ENCODE measurements around the gene SPATA7. TPM values are rescaled to one million over a fixed set of nuclear protein-coding genes. Genes with fewer than 3 reads are reported as not detected.

SPATA7 gene
- total and polyA plus RNA-seq, 8 donors, result 0.58 to 30.3 (median 20.3) TPM

DNA sequence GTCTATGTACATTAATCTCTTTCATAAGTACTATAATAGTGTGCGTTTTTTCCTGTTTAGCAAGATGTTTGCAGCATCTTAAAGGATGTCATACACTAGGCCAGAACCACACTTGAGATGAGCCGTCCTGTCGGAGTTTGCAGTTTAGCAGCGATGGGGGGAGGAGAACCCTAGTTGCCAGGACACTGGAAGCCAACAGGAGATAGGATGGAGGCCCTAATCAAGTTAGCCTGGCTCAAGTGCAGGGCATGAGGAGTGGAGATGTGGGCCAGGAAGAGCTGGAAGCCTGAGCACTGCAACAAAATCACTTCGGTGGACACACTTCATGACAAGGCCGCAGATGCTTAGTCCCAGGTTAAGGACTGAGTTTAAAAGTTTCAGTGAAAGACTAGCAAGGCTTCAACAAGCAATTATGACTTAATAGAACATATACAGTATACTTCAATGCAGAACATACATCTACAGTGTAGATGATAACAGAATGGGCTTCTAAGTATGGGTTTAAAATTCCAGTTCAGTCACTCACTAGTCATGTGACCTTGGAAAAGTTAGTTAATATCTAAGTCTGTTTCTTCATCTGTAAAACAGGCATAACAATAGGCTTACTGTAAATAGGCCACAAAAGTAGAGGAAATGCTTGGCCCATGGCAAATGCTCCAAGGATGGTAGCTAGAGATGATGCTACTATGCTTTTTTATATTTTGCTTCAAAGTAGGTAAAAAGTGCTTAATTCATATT lies 92.2 kb downstream of the SPATA7 start:
- no peaks in the 10 kb centered on the region for H3K9me3 ChIP-seq
- 92 to 97% (median 94%) methylated on average over 6 of the region's 6 CpGs for WGBS, 5 donors
- no peak overlapping the region for H3K27ac ChIP-seq
- TF ChIP-seq, protein P1, sequence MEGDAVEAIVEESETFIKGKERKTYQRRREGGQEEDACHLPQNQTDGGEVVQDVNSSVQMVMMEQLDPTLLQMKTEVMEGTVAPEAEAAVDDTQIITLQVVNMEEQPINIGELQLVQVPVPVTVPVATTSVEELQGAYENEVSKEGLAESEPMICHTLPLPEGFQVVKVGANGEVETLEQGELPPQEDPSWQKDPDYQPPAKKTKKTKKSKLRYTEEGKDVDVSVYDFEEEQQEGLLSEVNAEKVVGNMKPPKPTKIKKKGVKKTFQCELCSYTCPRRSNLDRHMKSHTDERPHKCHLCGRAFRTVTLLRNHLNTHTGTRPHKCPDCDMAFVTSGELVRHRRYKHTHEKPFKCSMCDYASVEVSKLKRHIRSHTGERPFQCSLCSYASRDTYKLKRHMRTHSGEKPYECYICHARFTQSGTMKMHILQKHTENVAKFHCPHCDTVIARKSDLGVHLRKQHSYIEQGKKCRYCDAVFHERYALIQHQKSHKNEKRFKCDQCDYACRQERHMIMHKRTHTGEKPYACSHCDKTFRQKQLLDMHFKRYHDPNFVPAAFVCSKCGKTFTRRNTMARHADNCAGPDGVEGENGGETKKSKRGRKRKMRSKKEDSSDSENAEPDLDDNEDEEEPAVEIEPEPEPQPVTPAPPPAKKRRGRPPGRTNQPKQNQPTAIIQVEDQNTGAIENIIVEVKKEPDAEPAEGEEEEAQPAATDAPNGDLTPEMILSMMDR (IDR thresholded peaks at IDR 0.05), result no peak
- TF ChIP-seq POLR2A (IDR thresholded peaks at IDR 0.05) (no peak), POLR2AphosphoS5 (IDR thresholded peaks at IDR 0.05) (no peak), EP300 (IDR thresholded peaks at IDR 0.05) (no peak)
- peaks cover 24 to 92% (median 76%) of the 10 kb centered on the region in 4 donors for H3K36me3 ChIP-seq
- no peak for DNase-seq
- intact Hi-C loops (cut with DNase I; ENCODE audit: low total_unique reads), result no loop called here
- H3K4me3 ChIP-seq, result no peak overlapping the region
- H3K4me1 ChIP-seq, result peaks cover 0 to 11% (median 4%) of the 10 kb centered on the region in 4 donors
- no peaks in the 10 kb centered on the region for H3K27me3 ChIP-seq

DNA sequence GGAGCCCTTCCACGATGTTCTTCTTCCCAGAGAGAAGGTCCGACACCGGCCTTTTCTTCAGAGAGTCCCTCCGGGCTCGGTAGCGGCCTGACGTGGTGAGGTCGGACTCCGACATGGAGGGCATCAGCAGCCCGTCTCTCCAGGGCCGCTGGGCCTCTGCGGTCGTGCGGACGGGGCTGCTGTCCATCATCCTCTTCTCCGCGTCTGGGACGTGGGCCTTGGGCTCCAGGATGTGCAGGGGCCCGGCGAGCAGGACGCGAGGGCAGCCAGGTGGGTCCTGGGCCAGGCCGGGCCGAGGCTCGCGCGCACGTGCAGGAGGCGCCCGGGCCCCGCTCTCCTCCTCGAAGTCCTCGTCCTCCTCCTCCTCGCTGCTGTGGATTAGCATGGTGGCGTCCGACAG lies 93.5 kb downstream of the SPATA7 start:
- intact Hi-C loops (cut with DNase I; ENCODE audit: low total_unique reads), result no loop called here
- 95 to 98% (median 97%) methylated on average over 33 to 36 of the region's 36 CpGs for WGBS, 5 donors
- peaks cover 24 to 90% (median 82%) of the 10 kb centered on the region in 4 donors for H3K36me3 ChIP-seq
- TF ChIP-seq EP300 (IDR thresholded peaks at IDR 0.05) (no peak), POLR2AphosphoS5 (IDR thresholded peaks at IDR 0.05) (no peak), POLR2A (IDR thresholded peaks at IDR 0.05) (no peak)
- TF ChIP-seq, protein P1 (IDR thresholded peaks at IDR 0.05), result no peak
- no peaks in the 10 kb centered on the region for H3K27me3 ChIP-seq
- no peak overlapping the region for H3K27ac ChIP-seq
- no peak overlapping the region for H3K4me3 ChIP-seq
- H3K4me1 ChIP-seq, result peaks cover 0 to 4% (median 1%) of the 10 kb centered on the region in 4 donors
- H3K9me3 ChIP-seq, result no peaks in the 10 kb centered on the region
- DNase-seq, result no peak

DNA sequence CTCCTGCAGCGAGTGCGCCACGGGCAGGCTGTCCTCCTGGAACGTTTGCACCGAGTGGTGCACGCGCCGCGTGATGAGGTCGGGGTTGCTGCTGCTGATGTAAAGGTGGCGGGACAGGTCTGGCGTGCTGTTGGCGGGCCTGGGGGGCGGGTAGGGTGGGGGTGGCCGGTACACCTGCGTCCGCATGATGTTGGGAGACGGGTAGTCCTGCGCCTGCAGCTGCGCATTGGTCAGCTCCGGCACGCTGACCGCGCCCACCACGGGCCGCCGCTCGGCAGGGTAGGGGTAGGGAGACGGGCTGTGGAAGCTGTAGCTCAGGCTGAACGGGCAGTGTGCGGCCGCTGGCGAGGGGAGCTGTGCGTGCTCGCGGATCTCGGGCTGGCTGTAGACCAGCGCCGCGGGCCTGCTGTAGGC lies 94.1 kb downstream of the SPATA7 start:
- H3K36me3 ChIP-seq, result peaks cover 24 to 96% (median 86%) of the 10 kb centered on the region in 4 donors
- no peak for TF ChIP-seq EP300 (IDR thresholded peaks at IDR 0.05)
- TF ChIP-seq POLR2A (IDR thresholded peaks at IDR 0.05), result no peak
- WGBS, 5 donors, result 90 to 95% (median 92%) methylated on average over 36 to 40 of the region's 40 CpGs
- intact Hi-C loops (cut with DNase I; ENCODE audit: low total_unique reads), result no loop called here
- H3K27me3 ChIP-seq, result no peaks in the 10 kb centered on the region
- H3K4me3 ChIP-seq, result no peak overlapping the region
- H3K9me3 ChIP-seq, result no peaks in the 10 kb centered on the region
- H3K4me1 ChIP-seq, result no peaks in the 10 kb centered on the region
- H3K27ac ChIP-seq, result no peak overlapping the region
- no peak for DNase-seq

DNA sequence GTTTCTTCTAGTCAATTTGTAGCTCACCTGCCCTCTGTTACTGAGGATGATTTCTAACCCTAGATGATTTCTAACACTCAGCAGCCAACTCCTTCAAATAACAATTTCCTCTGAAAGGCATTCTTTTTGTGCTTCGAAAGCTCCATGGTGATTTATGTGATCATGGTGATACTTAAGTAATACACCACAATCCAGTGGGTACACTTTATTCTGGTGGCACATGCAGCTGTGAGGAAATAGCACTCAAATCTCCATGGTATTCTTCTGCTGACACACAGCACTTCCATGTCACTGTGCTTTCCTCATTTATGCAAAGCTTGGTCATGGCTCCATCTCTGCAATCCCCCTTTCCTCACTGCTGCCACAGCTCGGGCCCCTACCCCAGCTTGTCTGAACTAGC lies 95.6 kb downstream of the SPATA7 start:
- H3K27ac ChIP-seq, result no peak overlapping the region
- H3K4me1 ChIP-seq, result no peaks in the 10 kb centered on the region
- intact Hi-C loops (cut with DNase I; ENCODE audit: low total_unique reads), result no loop called here
- peaks cover 24 to 96% (median 84%) of the 10 kb centered on the region in 4 donors for H3K36me3 ChIP-seq
- DNase-seq, result no peak
- WGBS, 5 donors, result 79 to 96% (median 87%) methylated on average over 2 of the region's 2 CpGs
- TF ChIP-seq, protein P1 (IDR thresholded peaks at IDR 0.05), result no peak
- TF ChIP-seq POLR2AphosphoS5 (IDR thresholded peaks at IDR 0.05) (no peak), EP300 (IDR thresholded peaks at IDR 0.05) (no peak)
- H3K27me3 ChIP-seq, result no peaks in the 10 kb centered on the region
- H3K4me3 ChIP-seq, result no peak overlapping the region
- no peaks in the 10 kb centered on the region for H3K9me3 ChIP-seq

DNA sequence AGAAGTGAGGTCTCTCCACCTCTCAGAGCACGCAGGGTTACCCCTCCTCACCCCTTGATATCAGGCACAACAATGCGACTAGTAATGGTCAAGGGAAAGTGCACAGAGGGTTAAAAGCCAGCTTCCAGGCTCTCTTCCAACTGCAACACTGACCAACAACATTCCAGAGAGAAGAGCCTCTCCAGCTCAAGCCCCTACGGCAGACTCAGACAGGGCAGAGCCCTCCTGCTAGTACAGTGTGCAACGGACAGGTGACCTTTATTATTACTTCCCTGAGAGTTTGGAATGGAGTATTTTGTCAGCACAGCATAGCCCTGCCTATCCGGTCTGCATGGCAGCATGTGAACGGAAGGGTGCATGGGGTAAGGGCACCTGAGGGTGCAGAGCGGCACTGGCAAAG lies 96.3 kb downstream of the SPATA7 start:
- intact Hi-C loops (cut with DNase I; ENCODE audit: low total_unique reads), result no loop called here
- no peaks in the 10 kb centered on the region for H3K27me3 ChIP-seq
- 71 to 81% (median 77%) methylated on average over 7 of the region's 7 CpGs for WGBS, 5 donors
- no peaks in the 10 kb centered on the region for H3K9me3 ChIP-seq
- no peaks in the 10 kb centered on the region for H3K4me1 ChIP-seq
- no peak for DNase-seq
- TF ChIP-seq, protein P1 (IDR thresholded peaks at IDR 0.05), result no peak
- TF ChIP-seq EP300 (IDR thresholded peaks at IDR 0.05), result no peak
- no peak for TF ChIP-seq POLR2A (IDR thresholded peaks at IDR 0.05)
- no peak for TF ChIP-seq POLR2AphosphoS5 (IDR thresholded peaks at IDR 0.05)
- peaks cover 24 to 88% (median 81%) of the 10 kb centered on the region in 4 donors for H3K36me3 ChIP-seq
- H3K27ac ChIP-seq, result no peak overlapping the region
- no peak overlapping the region for H3K4me3 ChIP-seq

Measured in stomach (tissue), 9 donors.